ACC112 (cell line): ENCODE data around the gene RHOBTB1.

ENCODE experiments used
- H2AFZ ChIP-seq: fragments of 200-600 bp; sonication (generic); one replicate; pipeline ENCODE4 v1.6.0; 2017; ENCODE audit warnings: antibody characterized with exemption, low read length; ENCODE audit not compliant: unreplicated experiment
- H3K27ac ChIP-seq: fragments of 200-600 bp; sonication (generic); 2 replicates; pipeline ENCODE4 v1.5.1; 2014; ENCODE audit warnings: low read depth, mild to moderate bottlenecking, antibody characterized with exemption, low read length, moderate library complexity
- H3K27me3 ChIP-seq: fragments of 200-600 bp; sonication (generic); 2 replicates; pipeline ENCODE4 v1.6.1; 2014; ENCODE audit warnings: mild to moderate bottlenecking, antibody characterized with exemption, low read length, moderate library complexity, mixed read lengths; ENCODE audit not compliant: insufficient read depth
- H3K36me3 ChIP-seq: fragments of 200-600 bp; sonication (generic); 2 replicates; pipeline ENCODE4 v1.6.1; 2016; ENCODE audit warnings: mild to moderate bottlenecking, antibody characterized with exemption, low read length, moderate library complexity, mixed read lengths; ENCODE audit not compliant: insufficient read depth
- H3K4me1 ChIP-seq: fragments of 200-600 bp; sonication (generic); one replicate; pipeline ENCODE4 v1.6.1; 2016; ENCODE audit warnings: low read length, mixed read lengths; ENCODE audit not compliant: insufficient read depth, unreplicated experiment, control insufficient read depth
- H3K4me3 ChIP-seq: fragments of 200-600 bp; sonication (generic); 2 replicates; pipeline ENCODE4 v1.5.1; 2014; ENCODE audit warnings: mild to moderate bottlenecking, low read depth, low read length
- H3K79me2 ChIP-seq: fragments of 200-600 bp; sonication (generic); one replicate; pipeline ENCODE4 v1.6.0; 2016; ENCODE audit warnings: low read length; ENCODE audit not compliant: control insufficient read depth, unreplicated experiment, insufficient read depth

RHOBTB1 gene

DNA sequence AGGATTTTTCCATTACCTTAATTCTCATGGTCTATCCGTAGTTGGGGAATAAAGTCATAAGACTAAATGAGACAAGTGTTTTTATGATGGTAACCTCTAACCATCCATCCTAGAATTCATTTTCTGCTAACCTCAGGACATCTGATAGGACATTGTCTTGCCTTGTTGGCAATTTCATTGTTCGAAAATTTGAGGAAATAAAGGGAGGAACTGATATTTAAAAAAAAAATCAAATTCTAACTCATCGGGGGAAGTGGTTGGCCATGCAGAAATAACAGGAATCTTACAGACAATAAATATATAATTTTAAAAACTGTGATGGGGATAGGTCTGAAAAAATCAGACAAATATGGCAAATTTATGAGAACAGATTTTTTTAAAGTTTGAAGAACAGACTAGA, 21.7 kb upstream of the RHOBTB1 start:
- no peaks in the 10 kb centered on the region for H3K36me3 ChIP-seq
- peak overlapping the region; percentile 92 for H3K27ac ChIP-seq
- H3K4me3 ChIP-seq: no peak overlapping the region
- H3K4me1 ChIP-seq: peaks cover 24% of the 10 kb centered on the region
- no peaks in the 10 kb centered on the region for H3K79me2 ChIP-seq
- no peaks in the 10 kb centered on the region for H3K27me3 ChIP-seq
- H2AFZ ChIP-seq: no peak overlapping the region

DNA sequence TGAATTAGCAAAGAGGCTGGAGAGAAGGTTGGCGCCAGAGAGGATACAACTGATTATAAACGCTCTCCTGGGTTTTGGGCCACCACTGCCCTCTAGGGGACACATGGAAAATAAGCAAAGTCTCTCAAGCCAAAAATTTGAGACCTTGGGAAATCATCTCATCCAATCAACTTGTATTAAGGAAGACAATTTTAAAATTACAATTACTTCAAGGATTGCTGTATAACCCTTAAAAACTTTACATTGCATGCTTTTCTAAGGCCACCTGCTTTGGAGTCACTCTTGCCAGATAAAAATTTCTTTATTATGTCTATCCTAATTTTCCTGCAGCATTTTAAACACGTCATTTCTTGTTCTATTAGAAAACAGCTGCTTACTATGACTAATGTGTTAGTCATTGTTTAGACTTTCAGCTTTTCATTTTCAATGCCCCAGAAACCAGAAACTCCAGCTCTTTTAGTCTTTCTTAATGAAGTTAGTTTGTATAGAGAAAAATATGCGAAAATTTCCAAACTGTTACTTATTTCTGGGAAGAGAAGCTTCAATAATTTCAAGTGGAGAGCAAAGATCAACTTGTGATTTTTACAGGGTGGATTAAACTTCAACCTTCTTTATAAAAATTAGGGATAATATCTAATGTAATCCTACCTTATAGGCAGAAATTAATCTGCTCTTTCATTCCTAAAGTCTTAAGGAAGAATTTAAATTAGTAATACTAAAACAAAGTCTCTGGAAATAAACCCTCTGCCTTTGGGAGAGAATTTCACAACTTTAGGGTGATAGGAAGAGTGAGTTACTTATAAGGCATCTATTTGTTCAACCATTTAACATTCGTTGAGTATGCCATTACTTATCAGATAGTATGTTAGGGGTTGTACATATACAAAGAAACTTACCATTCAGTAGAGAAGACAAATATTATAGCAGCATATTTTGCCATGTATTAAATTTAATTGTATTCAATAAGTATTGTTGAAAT, 20.6 kb upstream of the RHOBTB1 start:
- H3K4me1 ChIP-seq: peaks cover 29% of the 10 kb centered on the region
- H2AFZ ChIP-seq: peak overlapping the region; percentile 40
- H3K27me3 ChIP-seq: no peaks in the 10 kb centered on the region
- peak overlapping the region; percentile 92 for H3K27ac ChIP-seq
- peak overlapping the region; percentile 45 for H3K4me3 ChIP-seq
- no peaks in the 10 kb centered on the region for H3K36me3 ChIP-seq
- H3K79me2 ChIP-seq: no peaks in the 10 kb centered on the region

- Histone ChIP-seq H2AFZ (no peak overlapping the region), H3K79me2 (no peaks in the 10 kb centered on the region), H3K4me3 (peak overlapping the region; percentile 45), H3K36me3 (no peaks in the 10 kb centered on the region), H3K27ac (peak overlapping the region; percentile 62), H3K27me3 (no peaks in the 10 kb centered on the region), H3K4me1 (peaks cover 38% of the 10 kb centered on the region)
Measured at GRCh38 chr10:60963441-60964256, 19.7 kb upstream of the RHOBTB1 start.

- peak overlapping the region; percentile 62; the same call in 1 of the 2 replicates for H3K27ac ChIP-seq
- H3K36me3 ChIP-seq: no peaks in the 10 kb centered on the region
- H3K79me2 ChIP-seq: no peaks in the 10 kb centered on the region
- H3K27me3 ChIP-seq: no peaks in the 10 kb centered on the region
- peak overlapping the region; percentile 45; the same call in 1 of the 2 replicates for H3K4me3 ChIP-seq
- H3K4me1 ChIP-seq: peaks cover 41% of the 10 kb centered on the region
- H2AFZ ChIP-seq: no peak overlapping the region
Measured at GRCh38 chr10:60962946-60963345, 19.0 kb upstream of the RHOBTB1 start.

- Histone ChIP-seq H3K27me3 (no peaks in the 10 kb centered on the region), H3K36me3 (no peaks in the 10 kb centered on the region), H3K27ac (no peak overlapping the region), H3K79me2 (no peaks in the 10 kb centered on the region), H3K4me1 (peaks cover 58% of the 10 kb centered on the region), H2AFZ (no peak overlapping the region), H3K4me3 (no peak overlapping the region)
Measured at GRCh38 chr10:60960913-60961312, 16.9 kb upstream of the RHOBTB1 start.

- Histone ChIP-seq H2AFZ (peak overlapping the region; percentile 71), H3K36me3 (no peaks in the 10 kb centered on the region), H3K79me2 (no peaks in the 10 kb centered on the region), H3K4me1 (peaks cover 61% of the 10 kb centered on the region), H3K4me3 (no peak overlapping the region), H3K27me3 (no peaks in the 10 kb centered on the region), H3K27ac (no peak overlapping the region)
Measured at GRCh38 chr10:60960031-60960430, 16.0 kb upstream of the RHOBTB1 start.

- peak overlapping the region; percentile 40; the same call in 1 of the 2 replicates for H3K4me3 ChIP-seq
- H3K27ac ChIP-seq: peak overlapping the region; percentile 69
- peaks cover 59% of the 10 kb centered on the region for H3K4me1 ChIP-seq
- no peaks in the 10 kb centered on the region for H3K36me3 ChIP-seq
- peak overlapping the region; percentile 71 for H2AFZ ChIP-seq
- H3K27me3 ChIP-seq: no peaks in the 10 kb centered on the region
- no peaks in the 10 kb centered on the region for H3K79me2 ChIP-seq
Measured at GRCh38 chr10:60958892-60959601, 15.1 kb upstream of the RHOBTB1 start.

DNA sequence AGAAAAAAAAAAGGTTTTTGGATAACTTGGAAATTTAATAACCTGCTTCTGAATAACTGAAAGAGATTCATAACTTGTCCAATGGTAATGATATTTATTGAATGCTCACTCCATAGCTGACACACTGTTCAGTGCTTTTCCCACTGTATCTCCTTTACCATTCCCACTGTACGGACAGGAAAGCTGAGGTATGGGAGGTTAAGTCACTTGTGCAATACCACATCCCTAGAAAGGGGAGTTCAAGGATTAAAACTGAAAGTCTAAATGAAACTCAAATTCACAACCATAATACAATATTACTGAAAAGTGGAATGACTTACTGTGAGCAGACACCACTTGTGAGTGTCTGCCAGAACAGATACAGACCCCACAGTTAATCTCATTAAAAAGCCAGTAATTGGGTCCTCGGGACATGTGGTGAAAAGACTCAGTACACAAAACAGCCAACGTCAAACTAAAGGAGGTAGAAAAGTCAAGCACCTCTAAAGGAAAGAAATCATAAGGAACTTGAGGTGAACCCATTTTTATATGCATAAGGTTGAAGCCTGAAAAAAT, 13.8 kb upstream of the RHOBTB1 start:
- H3K4me3 ChIP-seq: no peak overlapping the region
- H3K4me1 ChIP-seq: peaks cover 46% of the 10 kb centered on the region
- no peak overlapping the region for H3K27ac ChIP-seq
- no peaks in the 10 kb centered on the region for H3K36me3 ChIP-seq
- H3K27me3 ChIP-seq: no peaks in the 10 kb centered on the region
- no peaks in the 10 kb centered on the region for H3K79me2 ChIP-seq
- H2AFZ ChIP-seq: no peak overlapping the region

- no peaks in the 10 kb centered on the region for H3K36me3 ChIP-seq
- H3K27me3 ChIP-seq: no peaks in the 10 kb centered on the region
- no peaks in the 10 kb centered on the region for H3K79me2 ChIP-seq
- peaks cover 44% of the 10 kb centered on the region for H3K4me1 ChIP-seq
- H3K27ac ChIP-seq: peak overlapping the region; percentile 45
- no peak overlapping the region; the same call in 1 of the 2 replicates for H3K4me3 ChIP-seq
- no peak overlapping the region for H2AFZ ChIP-seq
Measured at GRCh38 chr10:60955957-60956425, 12.0 kb upstream of the RHOBTB1 start.

DNA sequence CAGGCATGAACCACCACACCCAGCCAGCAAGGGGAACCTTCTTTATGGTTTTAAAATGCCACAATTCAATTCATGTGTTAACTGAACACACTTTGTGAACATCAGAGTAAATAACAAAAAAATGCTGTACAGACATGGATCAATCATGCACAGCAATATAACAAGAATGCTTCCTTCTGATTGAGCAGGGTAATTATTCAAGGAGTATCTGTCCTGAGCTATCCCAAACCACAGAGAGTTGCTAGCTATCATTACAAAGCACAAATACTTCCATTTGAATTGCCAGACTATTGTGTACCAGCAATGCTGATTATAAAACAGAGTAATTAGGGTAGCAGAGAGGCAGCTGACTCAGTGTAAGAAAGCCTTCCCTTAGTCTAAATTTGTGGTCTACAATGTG, 11.3 kb upstream of the RHOBTB1 start:
- Histone ChIP-seq H3K79me2 (no peaks in the 10 kb centered on the region), H3K4me1 (peaks cover 44% of the 10 kb centered on the region), H3K36me3 (no peaks in the 10 kb centered on the region), H2AFZ (no peak overlapping the region), H3K27ac (peak overlapping the region; percentile 45), H3K27me3 (no peaks in the 10 kb centered on the region), H3K4me3 (no peak overlapping the region)
